SU-DHL-6 (cell line): ENCODE data around the gene ACSS1.

Experiments
- CTCF ChIP-seq: fragments of 200-600 bp; sonication (generic); IDR thresholded peaks from one replicate; pipeline ENCODE4 v1.5.1; 2017; ENCODE audit warnings: antibody characterized with exemption, mild to moderate bottlenecking, low read length, moderate library complexity; ENCODE audit not compliant: insufficient read depth, poor library complexity, severe bottlenecking
- EZH2phosphoT487 ChIP-seq: fragments of 200-600 bp; sonication (generic), shearing (Covaris generic); conservative IDR thresholded peaks from 2 replicates; pipeline ENCODE4 v1.6.1; 2018; ENCODE audit warnings: mild to moderate bottlenecking, antibody characterized with exemption, low read length, moderate library complexity, mixed read lengths

- TF ChIP-seq CTCF (no peak), EZH2phosphoT487 (no peak)
These were observed 99.2 kb downstream of the ACSS1 start for GRCh38 chr20:24958506-24959385.
